Natural killer cell (primary cell): ENCODE data around the gene CSNK1D. TPM values are rescaled to one million over a fixed set of nuclear protein-coding genes. Genes with fewer than 3 reads are reported as not detected.

ENCODE experiments used
- ATAC-seq, 3 donors: fragments of 150-1000 bp in 2 of 3; fragments of 200-7000 bp in 1 of 3; cut with Tn5 transposase; 1 replicate in 1 of 3; 2 replicates in 2 of 3; pipeline ENCODE4 v1.10.0; 2021; ENCODE audit warnings: mild to moderate bottlenecking in 2 of 3, moderate library complexity in 2 of 3
- DNase-seq, 2 donors: peaks; one replicate each; pipeline versions ENCODE4 v3.0.0 to v3.0.0-alpha.2; 2013 to 2021; ENCODE audit warnings: mixed read lengths in 1 of 2
- H3K27ac ChIP-seq: one replicate; pipeline ENCODE4 v1.5.1; 2013; ENCODE audit warnings: mild to moderate bottlenecking, low read length
- H3K27me3 ChIP-seq: one replicate; pipeline ENCODE4 v1.6.1; 2013; ENCODE audit warnings: low read length; ENCODE audit not compliant: control insufficient read depth, insufficient read depth
- H3K36me3 ChIP-seq: one replicate; pipeline ENCODE4 v1.6.1; 2013; ENCODE audit warnings: low read length; ENCODE audit not compliant: control insufficient read depth, insufficient read depth
- H3K4me1 ChIP-seq: one replicate; pipeline ENCODE4 v1.6.1; 2013; ENCODE audit warnings: low read length; ENCODE audit not compliant: control insufficient read depth, insufficient read depth
- H3K4me3 ChIP-seq: one replicate; pipeline ENCODE4 v1.5.1; 2013; ENCODE audit warnings: low read length
- H3K9me3 ChIP-seq: one replicate; pipeline ENCODE4 v1.6.1; 2013; ENCODE audit warnings: low read length; ENCODE audit not compliant: control insufficient read depth, insufficient read depth
- H3K27ac Mint-ChIP-seq, 2 donors: one replicate each; pipeline ENCODE4 v1.8.0; 2022; ENCODE audit warnings: mild to moderate bottlenecking in 2 of 2, mixed read lengths in 2 of 2, moderate library complexity in 1 of 2
- H3K27me3 Mint-ChIP-seq, 2 donors: one replicate each; pipeline ENCODE4 v1.8.0; 2022; ENCODE audit warnings: low read depth in 2 of 2, mixed read lengths in 2 of 2
- H3K36me3 Mint-ChIP-seq: one replicate; pipeline ENCODE4 v1.8.0; 2022; ENCODE audit warnings: mixed read lengths
- H3K4me1 Mint-ChIP-seq, 2 donors: one replicate each; pipeline ENCODE4 v1.8.0; 2022; ENCODE audit warnings: mixed read lengths in 2 of 2
- H3K4me3 Mint-ChIP-seq: one replicate; pipeline ENCODE4 v1.8.0; 2022; ENCODE audit warnings: mild to moderate bottlenecking, moderate library complexity, mixed read lengths
- H3K9me3 Mint-ChIP-seq, 2 donors: one replicate each; pipeline ENCODE4 v1.8.0; 2022; ENCODE audit warnings: mixed read lengths in 2 of 2
- WGBS: methylation state at CpG from one replicate; pipeline ENCODE4 v1.1.7; 2013; ENCODE audit warnings: missing lambda C conversion rate; ENCODE audit not compliant: insufficient coverage; 5-methylcytosine and 5-hydroxymethylcytosine counted together
- intact Hi-C: fragments of 100-400 bp; cut with micrococcal nuclease; formaldehyde crosslinking; loops from one replicate; pipeline ENCODE4 v1.14.2; 2022
- total RNA-seq, 4 donors: library from RNA; stranded (reverse); fragments of 120-200 nt in 1 of 4; gene quantifications; one replicate each; pipeline versions ENCODE4 v1.2.3 to v1.2.4, GENCODE V29; 2013 to 2022
- TF ChIP-seq, protein P1 (sequence below): fragments of 200-600 bp; IDR thresholded peaks from one replicate; pipeline ENCODE4 v1.8.0; 2022; ENCODE audit warnings: antibody characterized with exemption

CSNK1D gene
- total RNA-seq, 3 donors from 2014 or later (not counting 1 experiment from before 2014, with no cell fraction given): 423 to 475 (median 468) TPM

GRCh38 chr17:82304826-82305726 lies 31.6 kb upstream of the CSNK1D start:
- Histone ChIP-seq H3K27ac (peak overlapping the region; percentile 85), H3K36me3 (no peaks in the 10 kb centered on the region), H3K4me3 (no peak overlapping the region), H3K4me1 (peaks cover 80% of the 10 kb centered on the region), H3K27me3 (no peaks in the 10 kb centered on the region), H3K9me3 (no peaks in the 10 kb centered on the region)
- H3K4me1 Mint-ChIP-seq: peaks cover 51 to 81% of the 10 kb centered on the region in 2 donors
- peak in 2 of 3 donors; percentile 22 to 41 for ATAC-seq
- peak overlapping the region; percentile 60 for H3K4me3 Mint-ChIP-seq
- 63% methylated on average over 23 of the region's 23 CpGs for WGBS
- H3K27me3 Mint-ChIP-seq: no peaks in the 10 kb centered on the region
- peak overlapping the region; percentile 88 to 99 for H3K27ac Mint-ChIP-seq
- H3K36me3 Mint-ChIP-seq: no peaks in the 10 kb centered on the region
- TF ChIP-seq, protein P1, sequence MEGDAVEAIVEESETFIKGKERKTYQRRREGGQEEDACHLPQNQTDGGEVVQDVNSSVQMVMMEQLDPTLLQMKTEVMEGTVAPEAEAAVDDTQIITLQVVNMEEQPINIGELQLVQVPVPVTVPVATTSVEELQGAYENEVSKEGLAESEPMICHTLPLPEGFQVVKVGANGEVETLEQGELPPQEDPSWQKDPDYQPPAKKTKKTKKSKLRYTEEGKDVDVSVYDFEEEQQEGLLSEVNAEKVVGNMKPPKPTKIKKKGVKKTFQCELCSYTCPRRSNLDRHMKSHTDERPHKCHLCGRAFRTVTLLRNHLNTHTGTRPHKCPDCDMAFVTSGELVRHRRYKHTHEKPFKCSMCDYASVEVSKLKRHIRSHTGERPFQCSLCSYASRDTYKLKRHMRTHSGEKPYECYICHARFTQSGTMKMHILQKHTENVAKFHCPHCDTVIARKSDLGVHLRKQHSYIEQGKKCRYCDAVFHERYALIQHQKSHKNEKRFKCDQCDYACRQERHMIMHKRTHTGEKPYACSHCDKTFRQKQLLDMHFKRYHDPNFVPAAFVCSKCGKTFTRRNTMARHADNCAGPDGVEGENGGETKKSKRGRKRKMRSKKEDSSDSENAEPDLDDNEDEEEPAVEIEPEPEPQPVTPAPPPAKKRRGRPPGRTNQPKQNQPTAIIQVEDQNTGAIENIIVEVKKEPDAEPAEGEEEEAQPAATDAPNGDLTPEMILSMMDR: no peak
- intact Hi-C loops: no loop called here
- DNase-seq: peak in 1 of 2 donors; percentile 36
- no peaks in the 10 kb centered on the region for H3K9me3 Mint-ChIP-seq

DNA sequence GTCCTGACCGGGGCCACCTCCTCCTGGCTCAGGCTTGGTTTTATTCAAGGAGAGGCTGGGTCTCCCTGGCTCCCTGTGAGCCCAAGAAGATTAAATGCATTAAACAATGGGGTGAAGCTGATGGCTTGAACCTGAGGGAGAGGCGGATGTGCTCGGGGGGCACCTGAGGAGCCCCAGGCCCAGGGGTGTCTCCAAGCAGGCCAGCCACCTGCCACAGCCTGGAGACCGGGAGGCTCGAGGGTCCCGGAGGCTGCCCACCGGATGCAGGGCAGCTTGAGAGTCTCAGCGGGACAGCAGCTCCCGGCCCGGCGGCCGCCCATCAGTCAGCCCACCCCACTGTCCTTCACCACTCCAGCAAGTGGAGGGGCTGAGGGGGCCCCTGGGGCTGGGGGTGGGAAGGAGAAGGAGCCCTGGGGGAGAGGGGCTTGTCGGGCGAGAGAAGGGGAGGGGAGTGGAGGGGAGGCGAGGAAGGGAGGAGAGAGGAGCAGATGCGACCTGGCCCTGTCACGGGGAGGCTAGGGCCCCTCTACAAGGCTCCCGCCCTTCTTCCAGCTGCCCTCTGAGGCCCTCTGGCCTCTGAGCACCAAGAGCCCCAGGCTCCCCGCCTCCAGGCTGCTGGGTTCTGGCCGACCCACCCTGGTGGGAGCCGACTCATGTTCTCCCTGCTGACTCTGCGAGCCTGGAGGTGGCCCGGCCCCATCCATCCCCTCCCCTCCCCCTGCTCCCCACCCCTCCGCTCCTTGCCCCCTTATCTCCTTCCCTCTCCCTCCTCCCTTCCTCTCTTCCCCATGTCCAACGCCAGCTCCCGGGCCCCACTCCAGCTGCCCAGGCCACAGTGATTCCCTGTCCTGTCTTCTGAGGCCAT lies 30.7 kb upstream of the CSNK1D start:
- intact Hi-C loops: loop anchor here (2.0 kb wide), 1 partner anchor 13 kb away; the partner anchor contains the start of gene CD7
- 84% methylated on average over 23 of the region's 26 CpGs for WGBS
- no peak for ATAC-seq
- H3K9me3 ChIP-seq: no peaks in the 10 kb centered on the region
- Mint-ChIP-seq H3K27me3 (no peaks in the 10 kb centered on the region), H3K4me1 (peaks cover 56 to 86% of the 10 kb centered on the region in 2 donors), H3K27ac (peak overlapping the region; percentile 99), H3K36me3 (no peaks in the 10 kb centered on the region), H3K4me3 (peak overlapping the region; percentile 85), H3K9me3 (no peaks in the 10 kb centered on the region)
- TF ChIP-seq, protein P1: no peak
- H3K4me1 ChIP-seq: peaks cover 89% of the 10 kb centered on the region
- H3K27ac ChIP-seq: peak overlapping the region; percentile 78
- no peak overlapping the region for H3K4me3 ChIP-seq
- H3K27me3 ChIP-seq: no peaks in the 10 kb centered on the region
- no peak for DNase-seq
- H3K36me3 ChIP-seq: no peaks in the 10 kb centered on the region

GRCh38 chr17:82302991-82303943 lies 29.8 kb upstream of the CSNK1D start:
- H3K27ac ChIP-seq: peak overlapping the region; percentile 78
- ATAC-seq (peak; percentile 27 to 31 (median 30)), DNase-seq (peak in 1 of 2 donors; percentile 78)
- no peaks in the 10 kb centered on the region for H3K36me3 ChIP-seq
- WGBS: 16% methylated on average over 34 of the region's 35 CpGs
- Mint-ChIP-seq H3K4me1 (peaks cover 66 to 88% of the 10 kb centered on the region in 2 donors), H3K27me3 (no peaks in the 10 kb centered on the region), H3K27ac (peak overlapping the region; percentile 99), H3K9me3 (no peaks in the 10 kb centered on the region), H3K36me3 (no peaks in the 10 kb centered on the region), H3K4me3 (peak overlapping the region; percentile 85)
- no peaks in the 10 kb centered on the region for H3K27me3 ChIP-seq
- intact Hi-C loops: loop anchor here (2.0 kb wide), 1 partner anchor 14 kb away; the partner anchor contains the start of gene CD7
- peaks cover 98% of the 10 kb centered on the region for H3K4me1 ChIP-seq
- peak overlapping the region; percentile 6 for H3K4me3 ChIP-seq
- TF ChIP-seq, protein P1: no peak
- no peaks in the 10 kb centered on the region for H3K9me3 ChIP-seq
